Lung (tissue), 12 donors: ENCODE results near the gene SOCS2. TPM values are rescaled to one million over a fixed set of nuclear protein-coding genes. Genes with fewer than 3 reads are reported as not detected.

Experiments
- ATAC-seq: fragments of 200-7000 bp; cut with Tn5 transposase; one replicate; pipeline ENCODE4 v1.9.1; 2020; ENCODE audit warnings: moderate number of reproducible peaks; ENCODE audit not compliant: insufficient read depth, low FRiP score
- DNase-seq, 3 donors: peaks; one replicate each; pipeline ENCODE4 v3.0.0-alpha.2; 2013 to 2017
- H3K27ac ChIP-seq, 2 donors: one replicate each; pipeline ENCODE4 v1.5.1; 2013; ENCODE audit warnings: mild to moderate bottlenecking in 2 of 2, moderate library complexity in 2 of 2, control low read depth in 1 of 2, inconsistent platforms in 1 of 2, low read depth in 1 of 2, low read length in 1 of 2
- H3K27me3 ChIP-seq, 3 donors: one replicate each; pipeline ENCODE4 v1.5.1; 2013; ENCODE audit warnings: low read length in 2 of 3; ENCODE audit not compliant: control insufficient read depth in 3 of 3, insufficient read depth in 3 of 3
- H3K36me3 ChIP-seq, 4 donors: one replicate each; pipeline ENCODE4 v1.5.1; 2013; ENCODE audit warnings: low read length in 4 of 4, mild to moderate bottlenecking in 1 of 4, moderate library complexity in 1 of 4; ENCODE audit not compliant: control insufficient read depth in 4 of 4, insufficient read depth in 4 of 4
- H3K4me1 ChIP-seq, 5 donors: one replicate each; pipeline ENCODE4 v1.5.1; 2013; ENCODE audit warnings: low read length in 5 of 5, mild to moderate bottlenecking in 2 of 5, moderate library complexity in 1 of 5; ENCODE audit not compliant: control insufficient read depth in 5 of 5, insufficient read depth in 5 of 5
- H3K4me3 ChIP-seq: one replicate; pipeline ENCODE4 v1.5.1; 2013; ENCODE audit warnings: mild to moderate bottlenecking, control low read depth, moderate library complexity
- H3K9ac ChIP-seq, 2 donors: one replicate each; pipeline ENCODE4 v1.5.1; 2013; ENCODE audit warnings: low read length in 2 of 2, control low read depth in 1 of 2; ENCODE audit not compliant: insufficient read depth in 1 of 2
- H3K9me3 ChIP-seq, 4 donors: one replicate each; pipeline ENCODE4 v1.5.1; 2013; ENCODE audit warnings: low read length in 3 of 4, mild to moderate bottlenecking in 1 of 4, moderate library complexity in 1 of 4; ENCODE audit not compliant: control insufficient read depth in 4 of 4, insufficient read depth in 3 of 4
- CTCF ChIP-seq: IDR thresholded peaks from 2 replicates; pipeline ENCODE4 v1.5.1; 2012; ENCODE audit warnings: mild to moderate bottlenecking; ENCODE audit errors: control extremely low read depth, extremely low read depth
- WGBS, 2 donors: extraction: QIAGEN DNeasy Blood & Tissue Kit; methylation state at CpG; one replicate each; pipeline ENCODE4 v1.1.7; 2013; 5-methylcytosine and 5-hydroxymethylcytosine counted together
- polyA plus RNA-seq, 2 donors: library from polyadenylated mRNA; stranded (reverse); fragments of 200-250 nt; gene quantifications; one replicate each; pipeline ENCODE4 v1.2.1, GENCODE V29; 2013
- total RNA-seq, 2 donors: library from RNA; depleted of rRNA in 1 of 2; stranded (reverse); fragments of >200 nt in 1 of 2; gene quantifications; one replicate each; pipeline ENCODE4 v1.2.1, GENCODE V29; 2014 to 2021
- donor health status: control.
- donor health status: control.
- donor health status: Bipolar disorder and iron deficiency.
- donor health status: healthy.
- donor health status: DM: yes; HTN: yes; CAD: no.

SOCS2 gene
- total and polyA plus RNA-seq, 4 donors: 26.9 to 45.1 (median 32.7) TPM

- 38 to 51% methylated on average over 5 of the region's 5 CpGs for WGBS, 2 donors
- no peak for ATAC-seq
- H3K27ac ChIP-seq: peak overlapping the region in 1 of 2 donors; percentile 46
- peaks cover 0 to 5% (median 2%) of the 10 kb centered on the region in 5 donors for H3K4me1 ChIP-seq
- no peak overlapping the region for H3K4me3 ChIP-seq
- H3K9ac ChIP-seq: no peak overlapping the region
- peak in 1 of 3 donors; percentile 23 for DNase-seq
- no peaks in the 10 kb centered on the region for H3K9me3 ChIP-seq
- TF ChIP-seq CTCF: no peak
- no peaks in the 10 kb centered on the region for H3K36me3 ChIP-seq
- H3K27me3 ChIP-seq: no peaks in the 10 kb centered on the region
Measured at GRCh38 chr12:93536766-93537488, 35.5 kb upstream of the SOCS2 start.

GRCh38 chr12:93537769-93538168 is 34.7 kb upstream of the SOCS2 start:
- ATAC-seq: no peak
- H3K4me1 ChIP-seq: peaks cover 0 to 5% (median 2%) of the 10 kb centered on the region in 5 donors
- H3K4me3 ChIP-seq: no peak overlapping the region
- no peak for DNase-seq
- no peaks in the 10 kb centered on the region for H3K27me3 ChIP-seq
- TF ChIP-seq CTCF: no peak
- H3K9me3 ChIP-seq: no peaks in the 10 kb centered on the region
- H3K36me3 ChIP-seq: peaks cover 0 to 2% (median 0%) of the 10 kb centered on the region in 4 donors
- H3K9ac ChIP-seq: no peak overlapping the region
- WGBS, 2 donors: 95 to 98% methylated on average over 5 of the region's 5 CpGs
- H3K27ac ChIP-seq: no peak overlapping the region

- Histone ChIP-seq H3K36me3 (peaks cover 0 to 5% (median 0%) of the 10 kb centered on the region in 4 donors), H3K9ac (no peak overlapping the region), H3K9me3 (no peaks in the 10 kb centered on the region), H3K4me1 (peaks cover 0 to 5% (median 2%) of the 10 kb centered on the region in 5 donors), H3K27me3 (no peaks in the 10 kb centered on the region), H3K27ac (no peak overlapping the region), H3K4me3 (no peak overlapping the region)
- ATAC-seq (no peak), DNase-seq (no peak)
- WGBS, 2 donors: 96 to 97% methylated on average over 4 of the region's 4 CpGs
- no peak for TF ChIP-seq CTCF
Measured at GRCh38 chr12:93539821-93540220, 32.7 kb upstream of the SOCS2 start.
